H9 (cell line): ENCODE measurements around the gene AEN. TPM values are rescaled to one million over a fixed set of nuclear protein-coding genes. Genes with fewer than 3 reads are reported as not detected.
A peak's percentile ranks its signal among the peaks of the same experiment; 100 is the strongest.

Experiments used
- DNase-seq: peaks from one replicate; pipeline ENCODE4 v3.0.0-alpha.2; 2017
- H2AFZ ChIP-seq: one replicate; pipeline ENCODE4 v1.6.1; 2013; ENCODE audit warnings: mild to moderate bottlenecking, low read length, control low read depth, moderate library complexity
- H2AK5ac ChIP-seq: 2 replicates; pipeline ENCODE4 v1.6.1; 2013; ENCODE audit warnings: low read length, control low read depth, mixed read lengths; ENCODE audit not compliant: insufficient read length
- H2BK120ac ChIP-seq: one replicate; pipeline ENCODE4 v1.6.1; 2013; ENCODE audit warnings: low read depth, mild to moderate bottlenecking, low read length, control low read depth, inconsistent platforms; ENCODE audit not compliant: poor library complexity, severe bottlenecking
- H2BK12ac ChIP-seq: 2 replicates; pipeline ENCODE4 v1.6.1; 2013; ENCODE audit warnings: low read length, control low read depth, mixed read lengths, low read depth; ENCODE audit not compliant: insufficient read length
- H2BK15ac ChIP-seq: 2 replicates; pipeline ENCODE4 v1.6.1; 2013; ENCODE audit warnings: low read depth, low read length, control low read depth
- H2BK20ac ChIP-seq: one replicate; pipeline ENCODE4 v1.6.1; 2013; ENCODE audit warnings: low read depth, mild to moderate bottlenecking, low read length, control low read depth, inconsistent platforms; ENCODE audit not compliant: poor library complexity, severe bottlenecking
- H2BK5ac ChIP-seq: 2 replicates; pipeline ENCODE4 v1.6.1; 2013; ENCODE audit warnings: low read length, control low read depth, mixed read lengths; ENCODE audit not compliant: insufficient read length
- H3K14ac ChIP-seq: 2 replicates; pipeline ENCODE4 v1.6.1; 2013; ENCODE audit warnings: low read length, control low read depth; ENCODE audit not compliant: insufficient read depth
- H3K18ac ChIP-seq: 2 replicates; pipeline ENCODE4 v1.6.1; 2013; ENCODE audit warnings: low read depth, mild to moderate bottlenecking, mixed read lengths, low read length, control low read depth; ENCODE audit not compliant: insufficient read length
- H3K23ac ChIP-seq: 2 replicates; pipeline ENCODE4 v1.6.1; 2013; ENCODE audit warnings: low read length, control low read depth, mixed read lengths, low read depth; ENCODE audit not compliant: insufficient read length
- H3K23me2 ChIP-seq: 2 replicates; pipeline ENCODE4 v1.6.1; 2013; ENCODE audit warnings: low read depth, mild to moderate bottlenecking, mixed read lengths, low read length, control low read depth; ENCODE audit not compliant: insufficient read length, poor library complexity, severe bottlenecking
- H3K27ac ChIP-seq: 2 replicates; pipeline ENCODE4 v1.5.1; 2013; ENCODE audit warnings: low read length, control low read depth, mixed read lengths, low read depth; ENCODE audit not compliant: insufficient read length
- H3K27me3 ChIP-seq: 2 replicates; pipeline ENCODE4 v1.6.1; 2013; ENCODE audit warnings: low read length, control low read depth, inconsistent platforms; ENCODE audit not compliant: insufficient read depth
- H3K4ac ChIP-seq: 2 replicates; pipeline ENCODE4 v1.6.1; 2013; ENCODE audit warnings: low read depth, mild to moderate bottlenecking, control low read depth, inconsistent platforms, low read length, moderate library complexity
- H3K4me1 ChIP-seq: 2 replicates; pipeline ENCODE4 v1.6.1; 2013; ENCODE audit warnings: low read length, control low read depth, inconsistent platforms; ENCODE audit not compliant: insufficient read depth
- H3K4me2 ChIP-seq: 2 replicates; pipeline ENCODE4 v1.6.1; 2013; ENCODE audit warnings: low read length, control low read depth, mixed read lengths; ENCODE audit not compliant: insufficient read length, insufficient read depth
- H3K56ac ChIP-seq: 2 replicates; pipeline ENCODE4 v1.6.1; 2013; ENCODE audit warnings: low read depth, mild to moderate bottlenecking, mixed read lengths, low read length, control low read depth; ENCODE audit not compliant: insufficient read length
- H3K79me1 ChIP-seq: 2 replicates; pipeline ENCODE4 v1.6.1; 2013; ENCODE audit warnings: low read depth, mild to moderate bottlenecking, moderate library complexity, low read length, control low read depth, inconsistent platforms; ENCODE audit not compliant: insufficient read depth, poor library complexity, severe bottlenecking
- H3K79me2 ChIP-seq: 2 replicates; pipeline ENCODE4 v1.6.1; 2013; ENCODE audit warnings: low read length, control low read depth, inconsistent platforms; ENCODE audit not compliant: insufficient read depth
- H3K9ac ChIP-seq: 2 replicates; pipeline ENCODE4 v1.6.1; 2013; ENCODE audit warnings: low read length, control low read depth, mixed read lengths; ENCODE audit not compliant: insufficient read length; ENCODE audit errors: extremely low read depth
- H3K9me3 ChIP-seq: one replicate; pipeline ENCODE4 v1.6.1; 2013; ENCODE audit warnings: low read depth, low read length, inconsistent platforms; ENCODE audit not compliant: control insufficient read depth
- H3T11ph ChIP-seq: one replicate; pipeline ENCODE4 v1.6.1; 2013; ENCODE audit warnings: mild to moderate bottlenecking, low read length, control low read depth, inconsistent platforms
- H4K20me1 ChIP-seq: one replicate; pipeline ENCODE4 v1.6.1; 2013; ENCODE audit not compliant: control insufficient read depth, insufficient read length, insufficient read depth
- H4K5ac ChIP-seq: 2 replicates; pipeline ENCODE4 v1.6.1; 2013; ENCODE audit warnings: low read depth, mild to moderate bottlenecking, mixed read lengths, low read length, control low read depth; ENCODE audit not compliant: insufficient read length
- H4K8ac ChIP-seq: replicated peaks from 2 replicates; pipeline ENCODE4 v1.6.1; 2013; ENCODE audit warnings: low read length, control low read depth, mixed read lengths, low read depth; ENCODE audit not compliant: insufficient read length
- H4K91ac ChIP-seq: 2 replicates; pipeline ENCODE4 v1.6.1; 2013; ENCODE audit warnings: low read depth, mild to moderate bottlenecking, moderate library complexity, mixed read lengths, low read length, control low read depth; ENCODE audit not compliant: insufficient read length
- H3K27ac Mint-ChIP-seq, 3 experiments: 2 replicates in 2 of 3; 3 replicates in 1 of 3; pipeline ENCODE4 v1.8.0; 2020 to 2021; ENCODE audit warnings: mixed read lengths in 3 of 3, mild to moderate bottlenecking in 1 of 3, moderate library complexity in 1 of 3
- H3K27me3 Mint-ChIP-seq: 2 replicates; pipeline ENCODE4 v1.8.0; 2021; ENCODE audit warnings: low read depth, mild to moderate bottlenecking, moderate library complexity, mixed read lengths
- H3K36me3 Mint-ChIP-seq, 3 experiments: 2 replicates in 2 of 3; 3 replicates in 1 of 3; pipeline ENCODE4 v1.8.0; 2020 to 2021; ENCODE audit warnings: low read depth in 3 of 3, mixed read lengths in 3 of 3; ENCODE audit not compliant: insufficient read depth in 1 of 3
- H3K4me1 Mint-ChIP-seq, 2 experiments: 2 replicates each; pipeline ENCODE4 v1.8.0; 2020; ENCODE audit warnings: mixed read lengths in 2 of 2
- H3K4me3 Mint-ChIP-seq, 2 experiments: 2 replicates in 1 of 2; 3 replicates in 1 of 2; pipeline ENCODE4 v1.8.0; 2020 to 2021; ENCODE audit warnings: mild to moderate bottlenecking in 2 of 2, mixed read lengths in 2 of 2, moderate library complexity in 1 of 2
- H3K9me3 Mint-ChIP-seq, 2 experiments: 2 replicates in 1 of 2; 3 replicates in 1 of 2; pipeline ENCODE4 v1.8.0; 2020; ENCODE audit warnings: mild to moderate bottlenecking in 2 of 2, mixed read lengths in 2 of 2, moderate library complexity in 1 of 2
- CTCF ChIP-seq: fragments of 200-600 bp; sonication (generic); conservative IDR thresholded peaks from 3 replicates; pipeline ENCODE4 v1.8.0; 2021; ENCODE audit warnings: antibody characterized with exemption, mild to moderate bottlenecking
- WGBS: extraction: QIAGEN DNeasy Blood & Tissue Kit; methylation state at CpG from one replicate; pipeline ENCODE4 v1.1.7; 2013; ENCODE audit warnings: missing lambda C conversion rate, low lambda C conversion rate, mixed read lengths; ENCODE audit not compliant: insufficient read length; ENCODE audit errors: extremely low coverage; 5-methylcytosine and 5-hydroxymethylcytosine counted together
- total RNA-seq: library from RNA; stranded (reverse); gene quantifications from 2 replicates; pipeline ENCODE4 v1.2.1, GENCODE V29; 2021

AEN gene
- total RNA-seq, 1 experiment from 2014 or later = 132 TPM

- no peak overlapping the region for H3K14ac ChIP-seq
- Mint-ChIP-seq H3K9me3 (no peaks in the 10 kb centered on the region), H3K27me3 (no peaks in the 10 kb centered on the region; the same call in 1 of the 2 replicates), H3K27ac (peak overlapping the region; percentile 5 to 35 (median 8); a peak in 4 of 7 replicates), H3K4me1 (peaks cover 24 to 26% of the 10 kb centered on the region in 2 experiments), H3K4me3 (no peak overlapping the region), H3K36me3 (no peaks in the 10 kb centered on the region)
- no peak overlapping the region for H2AFZ ChIP-seq
- H4K20me1 ChIP-seq = no peaks in the 10 kb centered on the region
- no peaks in the 10 kb centered on the region for H3K27me3 ChIP-seq
- H3K56ac ChIP-seq = no peak overlapping the region
- no peak overlapping the region for H4K91ac ChIP-seq
- H2BK20ac ChIP-seq = no peak overlapping the region
- no peaks in the 10 kb centered on the region for H3K79me2 ChIP-seq
- no CpG with 5 or more reads among the region's 12 CpGs for whole genome bisulfite sequencing
- no peak for TF ChIP-seq CTCF
- H3K23me2 ChIP-seq = no peaks in the 10 kb centered on the region
- H2AK5ac ChIP-seq = no peak overlapping the region
- H3T11ph ChIP-seq = no peak overlapping the region
- H2BK15ac ChIP-seq = no peak overlapping the region
- H2BK120ac ChIP-seq = no peak overlapping the region
- no peak overlapping the region for H3K4ac ChIP-seq
- H4K8ac ChIP-seq = no peak overlapping the region
- no peaks in the 10 kb centered on the region for H3K9me3 ChIP-seq
- H3K4me1 ChIP-seq = no peaks in the 10 kb centered on the region; the same call in 1 of the 2 replicates
- H2BK5ac ChIP-seq = no peak overlapping the region
- H3K79me1 ChIP-seq = no peaks in the 10 kb centered on the region
- no peak overlapping the region for H3K18ac ChIP-seq
- H3K4me2 ChIP-seq = no peak overlapping the region
- DNase-seq = no peak
- no peak overlapping the region for H4K5ac ChIP-seq
- no peak overlapping the region for H3K9ac ChIP-seq
- no peak overlapping the region for H3K23ac ChIP-seq
- H2BK12ac ChIP-seq = no peak overlapping the region
- no peak overlapping the region for H3K27ac ChIP-seq
Observed at GRCh38 chr15:88649286-88649733, 28.2 kb downstream of the AEN start.
